GM10847 (cell line): ENCODE data around the gene CRABP2.

Experiments
- POLR2A ChIP-seq: IDR thresholded peaks from 2 replicates; pipeline ENCODE4 v1.6.1; 2011; ENCODE audit not compliant: insufficient read length; ENCODE audit errors: extremely low read depth

Gene CRABP2

DNA sequence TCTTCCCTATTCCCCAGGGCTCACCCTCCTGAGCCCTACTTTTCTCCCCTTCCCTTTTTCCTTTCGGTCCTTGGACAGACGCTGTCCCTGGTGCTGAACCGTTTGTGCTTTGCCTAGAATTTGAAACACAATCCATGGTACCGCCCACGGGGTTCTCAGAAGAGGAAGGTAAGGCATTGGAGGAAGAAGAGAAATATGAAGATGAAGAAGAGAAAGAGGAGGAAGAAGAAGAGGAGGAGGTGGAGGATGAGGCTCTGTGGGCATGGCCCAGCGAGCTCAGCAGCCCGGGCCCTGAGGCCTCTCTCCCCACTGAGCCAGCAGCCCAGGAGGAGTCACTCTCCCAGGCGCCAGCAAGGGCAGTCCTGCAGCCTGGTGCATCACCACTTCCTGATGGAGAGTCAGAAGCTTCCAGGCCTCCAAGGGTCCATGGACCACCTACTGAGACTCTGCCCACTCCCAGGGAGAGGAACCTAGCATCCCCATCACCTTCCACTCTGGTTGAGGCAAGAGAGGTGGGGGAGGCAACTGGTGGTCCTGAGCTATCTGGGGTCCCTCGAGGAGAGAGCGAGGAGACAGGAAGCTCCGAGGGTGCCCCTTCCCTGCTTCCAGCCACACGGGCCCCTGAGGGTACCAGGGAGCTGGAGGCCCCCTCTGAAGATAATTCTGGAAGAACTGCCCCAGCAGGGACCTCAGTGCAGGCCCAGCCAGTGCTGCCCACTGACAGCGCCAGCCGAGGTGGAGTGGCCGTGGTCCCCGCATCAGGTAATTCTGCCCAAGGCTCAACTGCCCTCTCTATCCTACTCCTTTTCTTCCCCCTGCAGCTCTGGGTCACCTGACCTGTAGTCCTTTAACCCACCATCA lies 53.0 kb downstream of the CRABP2 start:
- TF ChIP-seq POLR2A, result no peak
